Stimulated activated naive CD4-positive, alpha-beta T cell (primary cell): ENCODE data around the gene ACTN4.
A peak's percentile ranks its signal among the peaks of the same experiment; 100 is the strongest.

Experiments
- DNase-seq, 6 experiments: peaks; one replicate each; lab custom pipeline; 2025; lab: John Stamatoyannopoulos, UW

The ACTN4 gene

DNA sequence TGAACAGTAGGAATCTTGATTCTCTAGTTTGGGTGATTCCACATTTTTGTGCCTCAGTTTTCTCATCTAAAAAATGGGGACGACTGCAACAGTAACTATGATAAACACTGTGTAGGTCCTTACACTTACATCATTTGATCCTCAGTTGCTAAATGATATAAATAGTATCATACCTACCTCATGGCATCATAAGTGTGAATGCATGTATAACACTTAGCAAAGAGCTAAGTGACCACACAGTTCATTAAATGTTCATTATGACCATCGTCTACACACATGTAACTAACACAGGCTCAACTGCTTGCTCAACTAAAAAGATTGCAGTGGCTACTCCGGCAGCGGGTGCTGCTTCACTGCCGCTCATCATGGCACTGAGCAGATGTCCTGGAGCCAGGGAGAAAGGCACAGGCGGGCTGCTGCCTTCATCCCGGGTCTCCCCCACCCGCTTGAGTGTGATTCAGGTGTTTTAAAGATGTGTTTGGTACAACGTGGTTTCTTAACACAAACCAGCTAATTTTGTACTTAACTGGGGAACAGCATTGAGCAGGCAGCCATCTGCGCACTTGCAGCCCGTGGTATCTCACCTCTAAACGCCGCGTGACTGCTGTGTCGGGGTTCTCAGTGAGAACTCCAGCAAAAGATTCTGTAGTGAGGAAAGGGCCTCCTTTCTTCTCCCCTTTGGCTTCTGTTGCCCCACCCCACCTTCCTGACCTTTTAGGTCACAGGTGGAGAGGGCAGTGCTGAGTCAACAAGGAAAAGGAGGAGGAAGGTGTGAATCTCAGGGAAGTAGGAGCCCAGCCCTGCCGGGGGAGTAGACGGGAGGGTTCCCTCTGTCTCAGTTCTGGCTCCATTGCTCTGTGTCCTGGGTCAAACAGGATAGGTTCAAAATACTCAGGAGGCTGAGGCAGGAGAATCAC is 11.7 kb upstream of the ACTN4 start:
- DNase-seq: no peak

- DNase-seq: no peak
These were observed 9.0 kb upstream of the ACTN4 start for GRCh38 chr19:38638461-38638860.

- no peak for DNase-seq
These were observed 7.8 kb upstream of the ACTN4 start for GRCh38 chr19:38639679-38640078.

DNA sequence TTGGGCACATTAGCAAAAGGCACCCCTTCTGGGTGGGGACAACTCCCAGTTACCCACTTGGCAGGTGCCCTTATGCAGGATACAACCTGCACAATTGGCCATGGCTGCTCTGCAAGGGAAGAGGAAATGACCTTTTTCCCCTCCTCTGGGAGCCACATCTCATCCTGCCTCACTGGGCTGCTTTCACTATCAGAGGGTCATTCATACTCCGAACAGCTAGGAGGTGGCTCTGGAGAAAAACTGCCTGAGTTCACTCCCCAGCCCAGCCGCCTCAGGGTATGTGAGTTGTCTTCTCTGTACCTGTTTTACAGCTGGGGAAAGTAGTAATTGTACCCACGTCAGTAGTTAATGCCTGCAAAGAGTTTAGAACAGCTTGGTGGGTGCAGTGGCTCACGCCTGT is 7.1 kb upstream of the ACTN4 start:
- DNase-seq: no peak

DNA sequence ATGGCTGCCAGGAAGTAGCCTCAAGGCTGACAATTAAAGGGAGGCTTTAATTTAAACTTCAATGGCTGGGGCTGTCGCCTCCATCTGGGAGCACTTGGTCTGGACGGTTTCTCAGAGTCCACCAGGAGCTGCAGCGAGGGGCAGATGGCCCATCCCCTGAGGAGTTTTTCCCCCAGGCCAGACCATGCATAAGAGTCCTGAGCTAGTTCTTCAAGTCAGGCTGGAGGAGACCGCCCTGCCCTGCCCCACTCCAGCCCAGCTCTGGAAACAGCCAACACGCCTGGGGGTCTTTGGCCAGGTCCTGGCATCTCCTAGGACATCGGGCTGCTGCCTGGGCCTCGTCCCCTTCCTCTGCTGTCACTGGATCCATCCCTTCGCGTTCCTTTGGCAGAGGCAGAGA is 5.3 kb upstream of the ACTN4 start:
- DNase-seq: no peak

GRCh38 chr19:38644719-38645118 is 2.7 kb upstream of the ACTN4 start:
- no peak for DNase-seq

DNA sequence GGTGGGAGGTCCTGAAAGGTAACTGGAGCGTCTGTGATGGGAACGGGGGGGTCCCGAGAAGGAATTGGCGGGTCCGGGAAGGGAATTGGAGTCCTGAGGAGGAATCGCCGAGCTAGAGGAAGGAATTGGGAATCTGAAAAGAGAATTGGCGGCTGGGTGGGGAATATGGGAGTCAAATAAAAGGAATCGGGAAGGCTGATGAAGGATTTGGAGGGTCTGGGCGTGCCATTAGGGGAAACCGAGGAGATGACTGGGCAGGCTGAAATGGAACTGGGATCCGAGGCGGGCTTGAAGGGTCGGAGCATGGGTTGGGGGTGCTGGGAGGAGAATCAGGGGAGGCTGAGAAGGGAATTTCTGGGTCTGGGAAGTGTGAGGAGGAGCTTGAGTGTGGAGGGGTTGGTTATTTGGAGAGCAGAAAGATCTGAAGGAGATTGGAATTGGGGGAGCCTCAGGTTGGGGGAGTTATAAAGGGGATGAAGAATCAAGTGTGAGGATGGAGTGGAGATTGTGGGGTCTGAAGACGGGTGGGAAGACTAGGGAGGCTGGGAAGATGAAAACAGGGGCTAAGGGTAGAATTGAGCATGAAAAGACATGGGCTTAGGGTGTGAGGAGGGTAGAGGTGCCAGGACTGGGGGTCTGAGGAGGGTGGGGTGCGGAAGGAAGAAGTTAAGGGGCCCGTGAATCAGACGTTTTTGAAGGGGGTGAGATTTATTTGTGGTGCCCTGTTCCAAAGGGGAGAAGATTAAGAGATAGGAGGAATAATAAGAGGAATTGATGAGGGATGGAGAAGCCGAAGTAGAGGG is 718 bp downstream of the ACTN4 start:
- DNase-seq: peak in 1 of 6 experiments; percentile 17

GRCh38 chr19:38648769-38649304 is 1.4 kb downstream of the ACTN4 start:
- DNase-seq: no peak

GRCh38 chr19:38649305-38650171 is 2.1 kb downstream of the ACTN4 start:
- DNase-seq: no peak

- no peak for DNase-seq
These were observed 2.8 kb downstream of the ACTN4 start for GRCh38 chr19:38650172-38650775.

- no peak for DNase-seq
These were observed 3.6 kb downstream of the ACTN4 start for GRCh38 chr19:38650911-38651584.

DNA sequence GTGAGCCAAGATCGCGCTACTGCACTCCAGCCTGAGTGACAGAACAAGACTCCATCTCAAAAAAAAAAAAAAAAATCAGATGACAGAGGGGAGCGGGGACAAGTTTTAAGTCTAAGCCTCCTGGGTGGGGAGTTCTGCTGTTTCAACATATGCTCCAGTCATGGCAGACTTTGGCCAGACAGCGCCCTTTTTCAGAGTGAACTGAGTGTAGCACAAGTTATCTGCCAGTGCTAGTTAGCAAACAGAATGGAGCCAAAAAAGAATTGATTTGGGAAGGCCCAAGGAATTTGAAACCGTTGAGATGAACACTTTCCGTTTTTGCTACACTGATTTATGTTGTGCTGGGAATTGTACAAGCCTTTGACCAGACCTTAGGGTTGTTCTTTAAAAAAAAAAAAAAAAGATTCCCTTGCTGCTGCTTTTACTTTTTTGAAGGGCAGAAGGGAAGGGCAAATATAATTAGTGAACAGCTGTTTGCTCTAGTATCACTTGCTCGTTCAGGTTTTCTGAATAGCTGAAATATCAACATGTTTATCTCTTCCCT is 5.7 kb downstream of the ACTN4 start:
- DNase-seq: no peak

GRCh38 chr19:38654628-38655055 is 7.2 kb downstream of the ACTN4 start:
- DNase-seq: no peak

DNA sequence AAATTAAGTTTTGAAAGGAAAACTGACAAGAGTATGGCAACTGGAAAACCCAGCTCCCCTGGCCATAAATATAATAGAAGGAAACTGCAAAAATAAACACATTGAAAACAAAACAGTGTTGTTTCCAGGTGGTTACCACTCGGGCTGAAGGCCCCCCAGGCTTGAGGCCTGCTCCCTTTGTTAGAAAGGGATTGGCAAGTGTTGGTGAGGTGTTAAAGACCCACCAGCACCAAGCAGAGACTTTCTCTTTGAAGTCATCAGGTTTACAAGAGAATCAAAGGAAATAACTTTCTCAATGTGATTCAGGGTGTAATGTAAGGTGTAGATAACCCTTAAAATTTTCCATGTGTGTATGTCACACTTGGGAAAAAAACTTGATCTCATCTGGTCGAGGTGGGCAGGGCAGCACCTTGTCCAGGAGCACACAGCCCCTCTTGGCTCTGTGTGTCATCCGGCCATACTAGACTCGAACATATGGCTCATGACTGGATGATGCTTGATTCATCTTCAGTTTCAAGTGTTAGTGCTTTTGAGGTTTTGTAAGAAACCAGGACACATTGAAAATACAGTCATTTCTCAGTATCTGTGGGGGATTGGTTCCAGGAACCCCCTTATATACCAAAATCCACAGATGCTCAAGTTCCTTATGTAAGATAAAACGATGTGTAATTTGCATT is 7.8 kb downstream of the ACTN4 start:
- DNase-seq: no peak

- peak; percentile 22 to 91 (median 66) for DNase-seq
These were observed 8.9 kb downstream of the ACTN4 start for GRCh38 chr19:38656171-38656981.

- DNase-seq: peak in 2 of 6 experiments; percentile 4 to 12
These were observed 10.3 kb downstream of the ACTN4 start for GRCh38 chr19:38657633-38658222.

DNA sequence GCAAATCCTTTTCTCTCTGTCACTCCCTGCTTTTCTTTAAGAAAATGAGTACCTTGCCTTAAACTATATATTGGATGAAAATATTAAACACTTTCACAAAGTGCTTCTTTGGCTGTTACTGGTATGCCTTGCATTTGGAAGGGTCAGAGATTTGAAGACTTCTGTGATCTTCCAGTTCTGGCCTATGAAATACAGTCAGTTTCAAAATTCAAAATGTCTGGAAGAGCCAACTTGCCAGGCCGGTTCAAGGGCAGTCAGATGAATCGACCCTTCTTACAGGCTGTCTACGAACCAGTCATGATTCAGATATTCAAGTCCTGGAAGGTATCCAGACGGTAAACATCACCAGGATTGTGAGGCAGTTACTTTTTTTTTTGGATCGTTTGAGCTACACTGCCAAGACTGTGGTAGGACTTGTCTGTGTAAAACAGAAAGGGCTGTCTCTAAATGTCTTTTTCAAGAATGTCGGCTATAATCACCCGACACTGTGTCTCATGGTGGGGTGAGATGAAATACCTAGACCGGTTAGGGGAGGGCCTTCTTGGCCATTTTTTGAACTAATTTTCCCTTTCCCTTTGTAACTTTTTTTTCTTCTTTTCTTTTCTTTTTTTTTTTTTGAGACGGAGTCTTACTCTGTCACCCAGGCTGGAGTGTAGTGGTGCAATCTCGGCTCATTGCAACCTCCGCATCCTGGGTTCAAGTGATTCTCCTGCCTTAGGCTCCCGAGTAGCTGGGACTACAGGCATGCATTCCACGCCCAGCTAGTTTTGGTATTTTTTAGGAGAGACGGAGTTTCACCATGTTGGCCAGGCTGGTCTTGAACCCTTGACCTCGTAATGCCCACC is 11.2 kb downstream of the ACTN4 start:
- DNase-seq: no peak

DNA sequence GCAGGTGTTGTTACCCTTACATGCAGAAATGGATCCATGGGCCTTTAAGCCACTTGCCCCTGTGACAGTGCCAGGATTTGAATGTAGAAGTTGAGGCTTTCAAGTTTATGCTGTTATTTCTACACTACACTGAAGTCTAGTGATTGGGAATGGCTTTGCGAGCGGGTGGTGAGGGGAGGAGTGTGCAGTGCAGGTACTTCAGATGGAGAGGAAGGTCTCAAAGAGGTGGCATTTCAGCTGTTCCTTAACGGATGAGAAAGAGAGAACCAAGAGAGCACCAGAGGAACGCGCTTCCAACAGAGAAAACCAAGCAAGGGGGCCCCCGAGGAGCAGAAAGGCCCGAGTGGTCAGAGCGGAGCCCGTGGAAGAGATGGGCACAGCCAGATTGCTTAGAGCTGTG is 13.3 kb downstream of the ACTN4 start:
- DNase-seq: no peak
